SK-N-SH treated with all-trans-retinoic acid at 6 μM for 48 hours (cell line): ENCODE data around the gene NFS1.

Source experiments
- ATAC-seq: fragments of 200-7000 bp; cut with Tn5 transposase; 3 replicates; pipeline ENCODE4 v1.9.1; 2020; ENCODE audit warnings: mild to moderate bottlenecking, moderate library complexity
- ARNTL ChIP-seq: fragments of 450-650 bp; formaldehyde crosslinking; IDR thresholded peaks from 2 replicates; pipeline ENCODE4 v1.5.0; 2020; ENCODE audit warnings: low read depth, mild to moderate bottlenecking, moderate library complexity, borderline replicate concordance
- BACH2 ChIP-seq: fragments of 250-450 bp; sonication (Bioruptor Pico); IDR thresholded peaks from 2 replicates; pipeline ENCODE4 v1.9.0; 2021; ENCODE audit warnings: mild to moderate bottlenecking, borderline replicate concordance
- CSDC2 ChIP-seq: fragments of 250-450 bp; sonication (Bioruptor Pico); IDR thresholded peaks from 2 replicates; pipeline ENCODE4 v1.5.0; 2020; ENCODE audit warnings: mild to moderate bottlenecking, moderate library complexity
- ESRRG ChIP-seq: fragments of 250-450 bp; sonication (Bioruptor Pico); IDR thresholded peaks from 2 replicates; pipeline ENCODE4 v1.6.1; 2021; ENCODE audit warnings: mild to moderate bottlenecking
- GLIS3 ChIP-seq: fragments of 250-450 bp; sonication (Bioruptor Pico); IDR thresholded peaks from 2 replicates; pipeline ENCODE4 v1.5.0; 2020; ENCODE audit warnings: mild to moderate bottlenecking, moderate library complexity
- ISL1 ChIP-seq: fragments of 250-450 bp; sonication (Bioruptor Pico); IDR thresholded peaks from 2 replicates; pipeline ENCODE4 v2.1.2; 2022; ENCODE audit warnings: mild to moderate bottlenecking, moderate library complexity
- OSR1 ChIP-seq: fragments of 250-450 bp; sonication (Bioruptor Pico); IDR thresholded peaks from 2 replicates; pipeline ENCODE4 v1.8.0; 2022; ENCODE audit warnings: moderate library complexity, mild to moderate bottlenecking, inconsistent platforms
- PPARA ChIP-seq: fragments of 250-450 bp; sonication (Bioruptor Pico); IDR thresholded peaks from 2 replicates; pipeline ENCODE4 v1.5.0; 2020; ENCODE audit warnings: mild to moderate bottlenecking, borderline replicate concordance
- RARB ChIP-seq: fragments of 250-450 bp; sonication (Bioruptor Pico); IDR thresholded peaks from 2 replicates; pipeline ENCODE4 v1.8.0; 2021; ENCODE audit warnings: mild to moderate bottlenecking, moderate library complexity
- SNAI2 ChIP-seq: fragments of 250-450 bp; sonication (Bioruptor Pico); IDR thresholded peaks from 2 replicates; pipeline ENCODE4 v1.5.0; 2020; ENCODE audit warnings: mild to moderate bottlenecking, moderate library complexity
- TCF4 ChIP-seq: fragments of 250-450 bp; sonication (Bioruptor Pico); IDR thresholded peaks from 2 replicates; pipeline ENCODE4 v1.8.0; 2021; ENCODE audit warnings: mild to moderate bottlenecking, moderate library complexity, borderline replicate concordance
- TOX ChIP-seq: fragments of 250-450 bp; sonication (Bioruptor Pico); IDR thresholded peaks from 2 replicates; pipeline ENCODE4 v1.8.0; 2021; ENCODE audit warnings: mild to moderate bottlenecking, moderate library complexity, borderline replicate concordance
- ZC3H10 ChIP-seq: fragments of 250-450 bp; sonication (Bioruptor Pico); IDR thresholded peaks from 2 replicates; pipeline ENCODE4 v1.5.1; 2021; ENCODE audit warnings: mild to moderate bottlenecking, moderate library complexity
- ZFP3 ChIP-seq: fragments of 250-450 bp; sonication (Bioruptor Pico); IDR thresholded peaks from 2 replicates; pipeline ENCODE4 v1.5.0; 2020; ENCODE audit warnings: mild to moderate bottlenecking, moderate library complexity
- ZFP30 ChIP-seq: fragments of 450-650 bp; formaldehyde crosslinking; IDR thresholded peaks from 2 replicates; pipeline ENCODE4 v1.5.0; 2022; ENCODE audit warnings: mild to moderate bottlenecking, moderate library complexity
- ZNF565 ChIP-seq: fragments of 450-650 bp; formaldehyde crosslinking; conservative IDR thresholded peaks from 2 replicates; pipeline ENCODE4 v1.5.0; 2020; ENCODE audit warnings: low read depth, mild to moderate bottlenecking, moderate library complexity
- ZNF70 ChIP-seq: fragments of 450-650 bp; formaldehyde crosslinking; IDR thresholded peaks from 2 replicates; pipeline ENCODE4 v1.5.0; 2020; ENCODE audit warnings: mild to moderate bottlenecking, moderate library complexity
- ZNF8 ChIP-seq: fragments of 450-650 bp; formaldehyde crosslinking; IDR thresholded peaks from 2 replicates; pipeline ENCODE4 v1.5.0; 2020; ENCODE audit warnings: mild to moderate bottlenecking, moderate library complexity
- TF ChIP-seq, protein P1 (sequence below): fragments of 250-450 bp; sonication (Bioruptor Pico); IDR thresholded peaks from 2 replicates; pipeline ENCODE4 v1.5.1; 2021; ENCODE audit warnings: mild to moderate bottlenecking, moderate library complexity
- TF ChIP-seq, protein P2 (sequence below): fragments of 250-450 bp; sonication (Bioruptor Pico); IDR thresholded peaks from 2 replicates; pipeline ENCODE4 v1.5.1; 2020; ENCODE audit warnings: low read depth, mild to moderate bottlenecking, moderate library complexity
- TF ChIP-seq, protein P3 (sequence below): fragments of 250-450 bp; sonication (Bioruptor Pico); IDR thresholded peaks from 2 replicates; pipeline ENCODE4 v1.5.0; 2020; ENCODE audit warnings: mild to moderate bottlenecking, moderate library complexity
- TF ChIP-seq, protein P4 (sequence below): fragments of 250-450 bp; sonication (Bioruptor Pico); IDR thresholded peaks from 2 replicates; pipeline ENCODE4 v1.8.0; 2021; ENCODE audit warnings: low read depth, mild to moderate bottlenecking, moderate library complexity, borderline replicate concordance

Gene NFS1

DNA sequence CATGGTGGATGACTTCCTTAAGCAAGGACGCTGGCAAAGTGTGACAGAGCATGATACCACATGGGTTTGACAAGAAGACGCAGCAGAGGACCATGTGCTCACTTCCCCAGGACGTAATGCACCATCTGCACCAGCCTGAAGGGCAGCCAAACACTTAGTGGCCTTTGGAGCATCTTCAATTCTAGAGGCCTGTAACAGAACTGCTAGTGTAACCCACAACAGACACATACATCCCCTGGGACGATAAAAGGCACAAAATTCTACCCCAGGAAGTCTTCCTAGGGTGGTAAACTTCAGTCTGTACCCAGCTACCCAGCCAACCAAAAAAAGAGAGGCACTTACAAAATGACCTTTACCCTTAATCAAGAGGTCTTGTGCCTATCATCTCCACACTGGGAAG lies 25.3 kb downstream of the NFS1 start:
- TF ChIP-seq ZNF8 (CRISPR knock-in tag) (no peak), CSDC2 (CRISPR knock-in tag) (no peak), ZNF565 (CRISPR knock-in tag) (no peak), ESRRG (CRISPR knock-in tag) (no peak), ZC3H10 (no peak), ZFP30 (CRISPR knock-in tag) (no peak), SNAI2 (no peak), TCF4 (CRISPR knock-in tag) (no peak), PPARA (no peak), GLIS3 (no peak), RARB (CRISPR knock-in tag) (no peak), OSR1 (CRISPR knock-in tag) (no peak), TOX (no peak), ZFP3 (CRISPR knock-in tag) (no peak), ISL1 (CRISPR knock-in tag) (no peak), ARNTL (no peak), ZNF70 (CRISPR knock-in tag) (no peak)
- TF ChIP-seq, protein P1, sequence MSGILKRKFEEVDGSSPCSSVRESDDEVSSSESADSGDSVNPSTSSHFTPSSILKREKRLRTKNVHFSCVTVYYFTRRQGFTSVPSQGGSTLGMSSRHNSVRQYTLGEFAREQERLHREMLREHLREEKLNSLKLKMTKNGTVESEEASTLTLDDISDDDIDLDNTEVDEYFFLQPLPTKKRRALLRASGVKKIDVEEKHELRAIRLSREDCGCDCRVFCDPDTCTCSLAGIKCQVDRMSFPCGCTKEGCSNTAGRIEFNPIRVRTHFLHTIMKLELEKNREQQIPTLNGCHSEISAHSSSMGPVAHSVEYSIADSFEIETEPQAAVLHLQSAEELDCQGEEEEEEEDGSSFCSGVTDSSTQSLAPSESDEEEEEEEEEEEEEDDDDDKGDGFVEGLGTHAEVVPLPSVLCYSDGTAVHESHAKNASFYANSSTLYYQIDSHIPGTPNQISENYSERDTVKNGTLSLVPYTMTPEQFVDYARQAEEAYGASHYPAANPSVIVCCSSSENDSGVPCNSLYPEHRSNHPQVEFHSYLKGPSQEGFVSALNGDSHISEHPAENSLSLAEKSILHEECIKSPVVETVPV: no peak
- TF ChIP-seq, protein P2, sequence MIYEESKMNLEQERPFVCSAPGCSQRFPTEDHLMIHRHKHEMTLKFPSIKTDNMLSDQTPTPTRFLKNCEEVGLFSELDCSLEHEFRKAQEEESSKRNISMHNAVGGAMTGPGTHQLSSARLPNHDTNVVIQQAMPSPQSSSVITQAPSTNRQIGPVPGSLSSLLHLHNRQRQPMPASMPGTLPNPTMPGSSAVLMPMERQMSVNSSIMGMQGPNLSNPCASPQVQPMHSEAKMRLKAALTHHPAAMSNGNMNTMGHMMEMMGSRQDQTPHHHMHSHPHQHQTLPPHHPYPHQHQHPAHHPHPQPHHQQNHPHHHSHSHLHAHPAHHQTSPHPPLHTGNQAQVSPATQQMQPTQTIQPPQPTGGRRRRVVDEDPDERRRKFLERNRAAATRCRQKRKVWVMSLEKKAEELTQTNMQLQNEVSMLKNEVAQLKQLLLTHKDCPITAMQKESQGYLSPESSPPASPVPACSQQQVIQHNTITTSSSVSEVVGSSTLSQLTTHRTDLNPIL: no peak
- TF ChIP-seq, protein P3, sequence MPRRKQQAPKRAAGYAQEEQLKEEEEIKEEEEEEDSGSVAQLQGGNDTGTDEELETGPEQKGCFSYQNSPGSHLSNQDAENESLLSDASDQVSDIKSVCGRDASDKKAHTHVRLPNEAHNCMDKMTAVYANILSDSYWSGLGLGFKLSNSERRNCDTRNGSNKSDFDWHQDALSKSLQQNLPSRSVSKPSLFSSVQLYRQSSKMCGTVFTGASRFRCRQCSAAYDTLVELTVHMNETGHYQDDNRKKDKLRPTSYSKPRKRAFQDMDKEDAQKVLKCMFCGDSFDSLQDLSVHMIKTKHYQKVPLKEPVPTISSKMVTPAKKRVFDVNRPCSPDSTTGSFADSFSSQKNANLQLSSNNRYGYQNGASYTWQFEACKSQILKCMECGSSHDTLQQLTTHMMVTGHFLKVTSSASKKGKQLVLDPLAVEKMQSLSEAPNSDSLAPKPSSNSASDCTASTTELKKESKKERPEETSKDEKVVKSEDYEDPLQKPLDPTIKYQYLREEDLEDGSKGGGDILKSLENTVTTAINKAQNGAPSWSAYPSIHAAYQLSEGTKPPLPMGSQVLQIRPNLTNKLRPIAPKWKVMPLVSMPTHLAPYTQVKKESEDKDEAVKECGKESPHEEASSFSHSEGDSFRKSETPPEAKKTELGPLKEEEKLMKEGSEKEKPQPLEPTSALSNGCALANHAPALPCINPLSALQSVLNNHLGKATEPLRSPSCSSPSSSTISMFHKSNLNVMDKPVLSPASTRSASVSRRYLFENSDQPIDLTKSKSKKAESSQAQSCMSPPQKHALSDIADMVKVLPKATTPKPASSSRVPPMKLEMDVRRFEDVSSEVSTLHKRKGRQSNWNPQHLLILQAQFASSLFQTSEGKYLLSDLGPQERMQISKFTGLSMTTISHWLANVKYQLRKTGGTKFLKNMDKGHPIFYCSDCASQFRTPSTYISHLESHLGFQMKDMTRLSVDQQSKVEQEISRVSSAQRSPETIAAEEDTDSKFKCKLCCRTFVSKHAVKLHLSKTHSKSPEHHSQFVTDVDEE (CRISPR knock-in tag): no peak
- TF ChIP-seq, all 23 proteins: peak for 0

DNA sequence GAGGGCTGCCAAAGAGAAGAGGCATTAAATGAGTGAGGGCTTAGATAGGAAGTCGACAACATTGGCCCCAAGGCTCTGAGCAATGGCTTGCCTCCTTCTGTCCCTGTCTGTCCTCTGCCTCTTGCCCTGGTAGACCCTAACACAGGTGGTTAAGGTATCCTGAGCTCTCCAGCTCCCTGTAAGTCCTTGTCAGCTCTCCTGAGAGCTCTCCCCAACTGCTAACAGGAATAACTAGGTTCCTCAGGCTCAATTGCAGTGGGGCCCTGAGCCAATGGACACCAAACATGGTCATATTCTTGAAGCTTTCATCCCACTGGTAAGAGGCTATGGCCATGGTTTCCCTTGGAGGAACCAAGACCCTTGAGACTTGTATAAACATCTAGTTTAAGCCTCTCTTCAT lies 29.5 kb downstream of the NFS1 start:
- TF ChIP-seq BACH2: no peak
- TF ChIP-seq, protein P3 (CRISPR knock-in tag): no peak
- TF ChIP-seq ESRRG (CRISPR knock-in tag): no peak
- no peak for TF ChIP-seq TOX
- TF ChIP-seq, protein P2: no peak
- ATAC-seq: no peak

More for the DNA sequence above, 25.3 kb downstream of the NFS1 start:
- ATAC-seq: no peak

DNA sequence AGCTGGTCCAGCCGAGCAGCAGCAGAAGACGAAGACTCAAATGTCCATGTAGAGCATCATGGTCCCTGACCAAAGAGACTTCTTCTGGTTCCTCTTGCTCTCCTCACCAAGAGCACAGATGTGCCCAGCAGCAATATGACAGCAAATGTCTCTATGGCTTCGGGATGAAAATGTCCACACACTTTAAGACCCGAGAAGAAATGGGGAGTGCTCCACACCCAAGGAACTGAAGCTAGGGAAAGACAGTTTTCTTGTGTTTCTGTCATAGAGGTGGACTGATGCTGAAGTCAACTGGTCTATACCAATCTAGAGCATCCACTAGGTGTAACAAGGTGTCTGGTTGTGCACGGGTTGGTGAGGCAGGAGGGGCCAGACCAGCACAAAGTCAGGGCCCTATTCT lies 29.9 kb downstream of the NFS1 start:
- ATAC-seq: no peak
- no peak for TF ChIP-seq RARB (CRISPR knock-in tag)
- TF ChIP-seq SNAI2: no peak
- TF ChIP-seq, protein P4, sequence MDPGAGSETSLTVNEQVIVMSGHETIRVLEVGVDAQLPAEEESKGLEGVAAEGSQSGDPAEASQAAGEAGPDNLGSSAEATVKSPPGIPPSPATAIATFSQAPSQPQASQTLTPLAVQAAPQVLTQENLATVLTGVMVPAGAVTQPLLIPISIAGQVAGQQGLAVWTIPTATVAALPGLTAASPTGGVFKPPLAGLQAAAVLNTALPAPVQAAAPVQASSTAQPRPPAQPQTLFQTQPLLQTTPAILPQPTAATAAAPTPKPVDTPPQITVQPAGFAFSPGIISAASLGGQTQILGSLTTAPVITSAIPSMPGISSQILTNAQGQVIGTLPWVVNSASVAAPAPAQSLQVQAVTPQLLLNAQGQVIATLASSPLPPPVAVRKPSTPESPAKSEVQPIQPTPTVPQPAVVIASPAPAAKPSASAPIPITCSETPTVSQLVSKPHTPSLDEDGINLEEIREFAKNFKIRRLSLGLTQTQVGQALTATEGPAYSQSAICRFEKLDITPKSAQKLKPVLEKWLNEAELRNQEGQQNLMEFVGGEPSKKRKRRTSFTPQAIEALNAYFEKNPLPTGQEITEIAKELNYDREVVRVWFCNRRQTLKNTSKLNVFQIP (CRISPR knock-in tag): no peak
- no peak for TF ChIP-seq ZNF8 (CRISPR knock-in tag)
- no peak for TF ChIP-seq TOX
- TF ChIP-seq, protein P2: no peak
- TF ChIP-seq, protein P3 (CRISPR knock-in tag): no peak
- TF ChIP-seq ZNF565 (CRISPR knock-in tag): no peak
- no peak for TF ChIP-seq ZFP3 (CRISPR knock-in tag)
- no peak for TF ChIP-seq CSDC2 (CRISPR knock-in tag)
